ENCODE results near the gene INPP5A.

DNA sequence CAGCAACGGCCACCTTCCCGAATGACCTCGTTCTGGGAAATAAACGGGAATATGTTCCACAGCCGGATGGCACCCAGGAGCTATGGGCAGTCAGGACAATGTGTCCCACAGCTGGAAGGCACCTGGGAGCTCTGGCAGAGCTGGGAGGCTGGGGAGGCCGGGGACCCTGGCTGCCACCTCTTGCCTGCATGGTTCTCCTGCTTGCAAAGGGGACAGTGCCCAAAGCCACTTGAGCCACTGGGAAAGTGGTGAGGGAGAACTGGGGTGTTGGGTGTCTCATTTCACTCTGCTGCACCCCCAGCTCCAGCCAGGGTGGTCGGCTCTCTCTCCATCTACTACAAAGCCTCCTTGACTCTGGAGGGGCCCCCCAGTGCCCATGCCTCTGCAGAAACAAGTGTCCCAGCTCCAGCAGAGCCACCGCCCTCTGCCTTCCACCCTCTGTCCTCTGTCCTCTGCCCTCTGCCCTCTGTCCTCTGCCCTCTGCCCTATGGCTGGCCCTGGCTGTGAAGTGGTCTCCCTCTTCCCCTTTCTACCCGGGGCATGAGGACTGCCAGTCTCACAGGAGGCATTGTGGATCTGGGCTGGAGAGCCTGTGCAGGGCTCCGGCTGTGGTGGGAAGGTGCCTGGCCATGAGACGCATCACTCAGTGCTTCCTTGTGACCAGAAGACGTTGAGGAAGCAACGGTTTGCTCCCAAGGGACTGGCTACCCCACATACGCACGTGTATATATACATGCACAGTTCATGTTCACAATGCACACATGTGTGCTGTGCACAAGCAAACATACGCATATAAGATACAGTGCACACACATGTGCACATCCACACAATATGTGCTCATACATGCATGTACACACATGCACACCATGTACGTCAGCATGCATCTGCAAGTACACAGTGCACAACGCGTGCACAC is 21.5 kb upstream of the INPP5A start:
- no peak for TF ChIP-seq POLR2AphosphoS5 (IDR thresholded peaks at IDR 0.05)
- TF ChIP-seq, protein P1, sequence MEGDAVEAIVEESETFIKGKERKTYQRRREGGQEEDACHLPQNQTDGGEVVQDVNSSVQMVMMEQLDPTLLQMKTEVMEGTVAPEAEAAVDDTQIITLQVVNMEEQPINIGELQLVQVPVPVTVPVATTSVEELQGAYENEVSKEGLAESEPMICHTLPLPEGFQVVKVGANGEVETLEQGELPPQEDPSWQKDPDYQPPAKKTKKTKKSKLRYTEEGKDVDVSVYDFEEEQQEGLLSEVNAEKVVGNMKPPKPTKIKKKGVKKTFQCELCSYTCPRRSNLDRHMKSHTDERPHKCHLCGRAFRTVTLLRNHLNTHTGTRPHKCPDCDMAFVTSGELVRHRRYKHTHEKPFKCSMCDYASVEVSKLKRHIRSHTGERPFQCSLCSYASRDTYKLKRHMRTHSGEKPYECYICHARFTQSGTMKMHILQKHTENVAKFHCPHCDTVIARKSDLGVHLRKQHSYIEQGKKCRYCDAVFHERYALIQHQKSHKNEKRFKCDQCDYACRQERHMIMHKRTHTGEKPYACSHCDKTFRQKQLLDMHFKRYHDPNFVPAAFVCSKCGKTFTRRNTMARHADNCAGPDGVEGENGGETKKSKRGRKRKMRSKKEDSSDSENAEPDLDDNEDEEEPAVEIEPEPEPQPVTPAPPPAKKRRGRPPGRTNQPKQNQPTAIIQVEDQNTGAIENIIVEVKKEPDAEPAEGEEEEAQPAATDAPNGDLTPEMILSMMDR (IDR thresholded peaks at IDR 0.05) = no peak
